GM18858 (cell line): ENCODE data around the gene ENOPH1.
A peak's percentile ranks its signal among the peaks of the same experiment; 100 is the strongest.
"Not testable (repeated sequence)": the region's sequence is repeated elsewhere in the genome, so short reads cannot be mapped to it uniquely, and the experiment has no call there.

Experiments used
- ATAC-seq: cut with Tn5 transposase; IDR thresholded peaks from one replicate; pipeline ENCODE4 v1.9.1; 2021; ENCODE audit not compliant: unreplicated experiment

ENOPH1 gene

GRCh38 chr4:82430193-82430963 is at the start of gene ENOPH1, which contains the start of gene HNRNPDL:
Gene ENOPH1, plus strand, starts transcription at chr4:82430590. Its CDS starts 240 bp downstream, at chr4:82430830.
Gene HNRNPDL, minus strand, starts transcription at chr4:82430462. Its CDS starts 772 bp downstream, at chr4:82429690.
- ATAC-seq: peak; percentile 64

- no peak for ATAC-seq
These were observed 49.6 kb upstream of the ENOPH1 start for GRCh38 chr4:82380831-82381230.

- no peak for ATAC-seq
These were observed 49.2 kb upstream of the ENOPH1 start for GRCh38 chr4:82381235-82381634.

GRCh38 chr4:82381661-82382296 is 48.6 kb upstream of the ENOPH1 start:
- ATAC-seq: no peak

GRCh38 chr4:82382751-82383150 is 47.6 kb upstream of the ENOPH1 start:
- no peak for ATAC-seq

GRCh38 chr4:82386312-82386711 is 44.1 kb upstream of the ENOPH1 start:
- ATAC-seq: not testable (repeated sequence)

GRCh38 chr4:82388405-82388804 is 42.0 kb upstream of the ENOPH1 start:
- ATAC-seq: no peak

GRCh38 chr4:82390061-82390460 is 40.3 kb upstream of the ENOPH1 start:
- not testable (repeated sequence) for ATAC-seq

- ATAC-seq: no peak
These were observed 35.5 kb upstream of the ENOPH1 start for GRCh38 chr4:82394896-82395295.

- ATAC-seq: no peak
These were observed 32.9 kb upstream of the ENOPH1 start for GRCh38 chr4:82397527-82397926.

GRCh38 chr4:82398263-82398662 is 32.1 kb upstream of the ENOPH1 start:
- ATAC-seq: no peak

- no peak for ATAC-seq
These were observed 28.8 kb upstream of the ENOPH1 start for GRCh38 chr4:82401600-82401999.

GRCh38 chr4:82402196-82402775 is 28.1 kb upstream of the ENOPH1 start:
- ATAC-seq: no peak

- no peak for ATAC-seq
These were observed 26.7 kb upstream of the ENOPH1 start for GRCh38 chr4:82403725-82404124.

- ATAC-seq: not testable (repeated sequence)
These were observed 15.3 kb upstream of the ENOPH1 start for GRCh38 chr4:82415061-82415460.

- no peak for ATAC-seq
These were observed 14.4 kb upstream of the ENOPH1 start for GRCh38 chr4:82415922-82416365.

- ATAC-seq: no peak
These were observed 10.9 kb upstream of the ENOPH1 start for GRCh38 chr4:82419451-82419850.

GRCh38 chr4:82421796-82422560 is 8.4 kb upstream of the ENOPH1 start:
- no peak for ATAC-seq

GRCh38 chr4:82422616-82423015 is 7.8 kb upstream of the ENOPH1 start:
- ATAC-seq: no peak

- no peak for ATAC-seq
These were observed 6.9 kb upstream of the ENOPH1 start for GRCh38 chr4:82423245-82424054.
